NCI-H1694 (cell line): ENCODE results near the gene EFCAB12.

Experiments used
- DNase-seq: peaks from one replicate; lab custom pipeline; 2025; lab: John Stamatoyannopoulos, UW

EFCAB12 gene

DNA sequence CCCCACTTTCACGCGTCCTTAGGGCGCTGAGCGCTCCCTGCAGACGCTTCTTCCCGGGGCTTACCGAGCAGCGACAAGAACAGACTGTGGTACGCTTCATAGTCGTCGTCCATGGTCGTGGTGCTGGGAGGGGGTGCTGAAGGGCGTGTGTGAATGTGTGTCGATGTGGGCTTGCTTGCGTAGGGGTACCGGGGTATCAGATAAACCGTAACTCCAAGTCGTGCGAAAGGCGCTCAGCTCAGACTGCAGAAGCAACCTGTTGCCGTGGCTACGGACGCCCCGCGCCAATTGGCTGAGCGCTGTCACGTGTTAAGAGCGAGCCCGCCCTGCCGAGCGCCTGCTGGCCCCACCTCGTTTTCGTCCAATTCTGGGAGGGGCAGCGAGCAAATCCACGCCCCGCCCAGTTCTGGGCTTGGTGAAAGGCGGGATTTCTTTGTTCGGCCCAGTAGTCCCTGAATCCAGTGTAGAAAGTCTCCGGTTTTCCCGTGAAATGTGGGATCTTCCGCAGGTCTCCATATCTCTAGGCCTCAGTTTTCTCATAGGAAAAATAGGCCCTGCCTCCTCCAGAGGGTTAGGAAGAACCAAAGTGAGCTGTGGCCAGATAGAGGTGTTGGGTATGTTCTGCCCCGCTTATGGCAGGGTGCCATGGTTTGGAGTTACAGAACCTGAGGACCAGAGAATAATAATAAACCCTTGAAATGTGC lies at the start of gene EFCAB12:
Gene EFCAB12, minus strand, starts transcription at position 261 of the 704 bp plus-strand sequence. Its CDS starts 148 bp downstream, at position 113.
- DNase-seq: peak; percentile 96

DNA sequence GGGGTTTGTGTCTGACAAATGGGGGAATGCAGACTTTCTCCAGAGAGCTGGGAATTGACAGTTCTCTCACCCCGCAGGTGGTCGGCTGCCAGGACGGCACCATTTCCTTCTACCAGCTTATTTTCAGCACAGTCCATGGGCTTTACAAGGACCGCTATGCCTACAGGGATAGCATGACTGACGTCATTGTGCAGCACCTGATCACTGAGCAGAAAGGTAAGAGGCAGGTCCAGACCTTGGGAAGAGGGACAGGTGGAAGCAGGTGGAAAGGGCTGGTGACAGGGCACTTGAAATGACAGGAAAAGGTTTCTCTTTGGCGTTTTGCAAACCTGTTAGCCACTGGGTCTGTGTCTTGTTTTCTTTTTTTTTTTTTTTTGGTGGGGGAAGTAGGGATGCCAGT lies 48.1 kb upstream of the EFCAB12 start:
- no peak for DNase-seq

GRCh38 chr3:129475863-129476262 lies 47.4 kb upstream of the EFCAB12 start:
- no peak for DNase-seq

- DNase-seq: no peak
Observed at GRCh38 chr3:129474984-129475804, 46.8 kb upstream of the EFCAB12 start.

- DNase-seq: no peak
Observed at GRCh38 chr3:129473769-129474152, 45.3 kb upstream of the EFCAB12 start.

GRCh38 chr3:129473067-129473768 lies 44.8 kb upstream of the EFCAB12 start:
- DNase-seq: no peak

DNA sequence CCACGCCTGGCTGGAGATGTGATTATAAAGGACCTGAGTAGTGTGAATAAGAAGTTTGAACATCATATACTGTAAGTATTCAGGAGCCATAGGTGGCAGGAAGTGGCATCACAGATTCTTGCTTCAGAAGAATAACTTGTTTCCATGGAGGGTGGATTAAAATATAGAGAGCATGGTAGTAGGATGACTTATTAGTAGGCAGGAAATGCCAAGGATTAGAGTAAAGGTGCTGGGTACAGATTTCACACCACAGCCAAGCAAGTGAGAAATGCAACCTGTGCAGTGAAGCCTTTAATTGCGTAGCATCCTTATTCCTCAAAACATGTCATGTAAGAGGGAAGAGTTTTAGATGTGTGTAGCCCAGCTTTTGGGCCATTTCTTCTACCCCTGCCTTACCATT lies 42.4 kb upstream of the EFCAB12 start:
- DNase-seq: no peak

- DNase-seq: no peak
Observed at GRCh38 chr3:129469026-129469425, 40.6 kb upstream of the EFCAB12 start.

DNA sequence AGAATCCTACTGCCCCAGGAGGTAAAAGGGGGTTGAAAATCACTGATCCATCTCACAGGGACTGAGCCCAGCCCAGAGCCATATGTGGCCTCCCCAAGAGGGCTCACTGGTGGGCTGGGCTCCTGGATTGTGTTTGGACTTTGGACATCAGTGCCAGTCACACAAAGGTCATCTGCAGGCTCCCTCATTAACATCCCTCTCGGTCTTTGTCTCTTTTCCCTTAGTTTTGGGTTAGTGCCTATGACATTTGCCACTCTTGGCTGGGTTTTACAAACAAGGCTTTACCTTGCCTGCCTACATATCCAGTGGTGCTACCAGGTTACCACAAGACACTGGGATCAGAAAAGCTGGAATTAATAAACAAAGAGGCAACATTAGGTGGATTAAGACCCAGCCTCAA lies 39.5 kb upstream of the EFCAB12 start:
- no peak for DNase-seq

DNA sequence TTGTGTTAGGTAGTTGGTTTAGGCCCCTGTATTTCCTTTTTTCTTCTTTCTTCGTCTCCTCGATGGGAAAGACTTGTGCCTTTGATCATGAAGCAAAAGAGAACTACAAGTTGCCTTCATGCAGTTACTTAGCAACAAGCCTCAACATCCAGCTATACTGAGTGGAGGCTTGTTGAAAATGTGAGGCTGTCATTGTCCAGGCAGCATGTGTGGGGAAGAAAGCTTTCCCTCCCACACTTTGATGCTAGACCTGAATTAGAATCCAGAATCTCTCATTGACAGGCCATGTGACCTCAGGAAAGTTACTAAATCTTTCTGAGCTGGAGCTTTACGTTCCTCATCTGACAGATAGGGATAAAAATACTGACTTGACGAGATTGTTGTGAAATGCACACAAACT lies 35.3 kb upstream of the EFCAB12 start:
- no peak for DNase-seq

DNA sequence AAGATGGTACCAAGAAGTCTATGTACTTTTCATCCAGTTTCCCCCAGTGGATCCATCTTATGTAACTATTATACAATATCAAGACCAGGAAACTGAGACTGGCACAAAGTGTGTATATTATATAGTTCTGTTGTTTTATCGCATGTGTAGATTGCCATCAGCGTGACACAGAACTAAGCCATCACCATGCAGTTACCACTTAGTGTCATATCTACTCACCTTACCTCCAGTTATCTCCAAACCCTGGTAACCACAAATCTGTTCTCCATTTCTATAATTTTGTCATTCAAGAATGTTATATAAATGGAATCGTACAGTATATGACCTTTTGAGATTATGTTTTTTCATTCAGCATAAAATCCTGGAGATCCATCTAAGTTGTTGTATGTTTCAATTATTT lies 34.7 kb upstream of the EFCAB12 start:
- no peak for DNase-seq

GRCh38 chr3:129462361-129462968 lies 34.0 kb upstream of the EFCAB12 start:
- no peak for DNase-seq

- DNase-seq: no peak
Observed at GRCh38 chr3:129461461-129462146, 33.2 kb upstream of the EFCAB12 start.

- DNase-seq: no peak
Observed at GRCh38 chr3:129461022-129461421, 32.6 kb upstream of the EFCAB12 start.

- no peak for DNase-seq
Observed at GRCh38 chr3:129460572-129460971, 32.1 kb upstream of the EFCAB12 start.

DNA sequence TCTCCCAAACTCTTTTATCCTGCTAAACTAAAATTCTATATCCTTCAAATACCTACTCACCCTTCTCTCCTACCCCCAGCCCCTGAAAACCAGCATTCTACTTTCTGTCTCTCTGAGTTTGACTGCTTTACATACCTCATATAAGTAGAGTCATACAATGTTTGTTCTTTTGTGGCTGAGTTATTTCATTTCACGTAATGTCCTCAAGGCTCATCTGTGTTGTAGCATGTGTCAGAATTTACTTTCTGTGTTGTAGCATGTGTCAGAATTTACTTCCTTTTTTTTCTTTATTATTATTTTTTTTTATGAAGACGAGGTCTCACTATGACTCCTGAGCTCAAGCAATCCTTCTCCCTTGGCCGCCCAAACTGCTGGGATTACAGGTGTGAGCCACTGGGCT lies 31.7 kb upstream of the EFCAB12 start:
- no peak for DNase-seq

DNA sequence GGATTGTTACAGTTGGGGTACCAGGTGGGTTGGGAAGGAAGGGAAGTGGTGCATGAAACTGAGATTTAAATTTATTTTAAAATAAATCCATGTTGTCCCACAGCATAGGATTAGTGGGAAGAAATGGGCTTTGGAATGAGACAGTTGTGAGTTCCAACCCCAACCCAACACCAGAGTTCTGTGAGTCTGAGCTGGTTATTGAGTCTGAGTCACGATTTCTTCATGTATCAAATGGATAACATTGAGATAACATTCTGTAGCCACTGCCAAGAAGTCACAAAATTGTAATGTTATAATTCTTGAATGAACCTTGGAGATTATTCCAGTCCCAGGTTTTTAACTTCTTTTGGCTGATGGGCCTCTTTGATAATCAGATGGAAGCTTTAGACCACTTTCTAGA lies 25.3 kb upstream of the EFCAB12 start:
- DNase-seq: no peak

DNA sequence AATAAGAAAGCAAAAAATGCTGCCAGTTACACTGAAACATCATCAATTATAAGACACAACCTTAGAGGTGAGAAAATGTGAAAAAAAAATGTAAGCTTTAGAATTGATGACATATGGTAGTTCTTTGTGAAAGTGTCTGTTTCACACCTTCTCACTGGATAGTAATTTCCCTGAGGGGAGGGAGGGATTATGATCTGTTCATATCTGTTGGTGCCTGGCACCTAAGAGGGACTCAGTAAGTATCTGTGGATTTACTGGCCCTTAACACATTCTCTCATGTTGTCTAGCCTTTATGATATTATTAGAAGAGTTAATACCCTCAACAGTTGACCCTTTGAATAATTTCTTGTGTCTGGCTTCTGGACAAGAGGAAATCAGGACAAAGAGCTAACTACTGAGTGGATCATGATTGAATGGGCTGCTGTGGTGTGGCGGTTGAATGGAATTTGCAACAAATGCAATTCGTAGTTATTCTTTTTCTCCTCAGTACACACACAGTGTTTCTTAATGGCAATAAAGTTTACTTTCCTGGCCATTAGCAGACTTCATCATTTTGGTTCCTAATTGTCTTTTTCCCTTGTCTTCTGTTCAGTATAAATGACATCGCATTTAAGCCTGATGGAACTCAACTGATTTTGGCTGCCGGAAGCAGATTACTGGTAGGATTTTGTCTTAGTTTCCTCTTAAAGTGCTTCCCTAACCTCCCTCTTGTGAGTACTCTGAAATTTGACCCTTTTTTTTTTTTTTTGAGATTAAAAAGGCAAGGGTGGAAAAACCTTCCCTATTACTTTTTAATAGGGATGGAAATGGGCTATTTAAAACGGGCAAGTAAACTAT lies 21.1 kb upstream of the EFCAB12 start:
- DNase-seq: no peak

- no peak for DNase-seq
Observed at GRCh38 chr3:129448186-129448895, 19.9 kb upstream of the EFCAB12 start.

DNA sequence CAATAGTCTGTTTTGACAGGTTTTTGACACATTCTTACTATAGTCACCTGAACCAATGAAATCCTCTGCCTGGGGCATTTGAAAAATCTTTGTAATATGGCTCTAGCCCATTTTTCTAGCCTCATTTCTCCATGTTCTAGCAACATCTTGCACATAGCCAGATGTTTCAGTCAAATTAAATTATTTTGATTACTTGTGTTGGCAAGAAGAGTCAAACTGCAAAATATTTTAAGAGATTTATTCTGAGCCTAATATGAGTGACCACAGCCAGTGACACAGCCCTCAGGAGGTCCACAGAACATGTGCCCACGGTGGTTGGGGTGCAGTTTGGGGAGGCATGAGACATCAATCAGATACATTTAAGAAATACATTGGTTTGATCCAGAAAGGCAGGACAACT lies 18.5 kb upstream of the EFCAB12 start:
- DNase-seq: no peak
